WERI-Rb-1 (cell line): ENCODE results near the gene TSG101.

Experiments used
- DNase-seq: peaks from one replicate; pipeline ENCODE4 v3.0.0-alpha.2; 2020
- H3K27ac ChIP-seq: fragments of 250-450 bp; sonication (Bioruptor Pico); 2 replicates; pipeline ENCODE4 v1.5.1; 2020; ENCODE audit warnings: mild to moderate bottlenecking, moderate library complexity
- H3K27me3 ChIP-seq: fragments of 250-450 bp; sonication (Bioruptor Pico); 2 replicates; pipeline ENCODE4 v1.5.1; 2021; ENCODE audit warnings: mild to moderate bottlenecking, low read depth, moderate library complexity; ENCODE audit not compliant: insufficient read depth, severe bottlenecking
- H3K36me3 ChIP-seq: fragments of 250-450 bp; sonication (Bioruptor Pico); 2 replicates; pipeline ENCODE4 v1.5.1; 2020; ENCODE audit warnings: mild to moderate bottlenecking, moderate library complexity
- H3K4me3 ChIP-seq: 2 replicates; pipeline ENCODE4 v1.5.1; 2011; ENCODE audit warnings: low read depth, mild to moderate bottlenecking, control low read depth, low read length
- H3K9me3 ChIP-seq: fragments of 250-450 bp; sonication (Bioruptor Pico); 2 replicates; pipeline ENCODE4 v1.5.1; 2021; ENCODE audit warnings: mild to moderate bottlenecking, moderate library complexity; ENCODE audit not compliant: severe bottlenecking
- CTCF ChIP-seq: IDR thresholded peaks from 2 replicates; pipeline ENCODE4 v1.5.1; 2011; ENCODE audit warnings: low read depth, mild to moderate bottlenecking, control low read depth, inconsistent platforms, low read length

TSG101 gene

GRCh38 chr11:18521122-18521521 is 5.6 kb downstream of the TSG101 start:
- H3K27me3 ChIP-seq: no peaks in the 10 kb centered on the region
- H3K27ac ChIP-seq: no peak overlapping the region
- TF ChIP-seq CTCF: no peak
- peaks cover 16% of the 10 kb centered on the region for H3K36me3 ChIP-seq
- DNase-seq: no peak
- no peak overlapping the region for H3K4me3 ChIP-seq
- H3K9me3 ChIP-seq: no peaks in the 10 kb centered on the region

- Histone ChIP-seq H3K9me3 (no peaks in the 10 kb centered on the region), H3K36me3 (peaks cover 60% of the 10 kb centered on the region), H3K27ac (no peak overlapping the region), H3K27me3 (no peaks in the 10 kb centered on the region), H3K4me3 (no peak overlapping the region)
- no peak for TF ChIP-seq CTCF
- DNase-seq: no peak
Measured at GRCh38 chr11:18502352-18502751, 24.4 kb downstream of the TSG101 start.

GRCh38 chr11:18501629-18502028 is 25.1 kb downstream of the TSG101 start:
- no peak overlapping the region for H3K4me3 ChIP-seq
- no peak for TF ChIP-seq CTCF
- H3K36me3 ChIP-seq: peaks cover 56% of the 10 kb centered on the region
- no peaks in the 10 kb centered on the region for H3K9me3 ChIP-seq
- no peak for DNase-seq
- no peaks in the 10 kb centered on the region for H3K27me3 ChIP-seq
- no peak overlapping the region for H3K27ac ChIP-seq

GRCh38 chr11:18498039-18498438 is 28.7 kb downstream of the TSG101 start:
- Histone ChIP-seq H3K27me3 (no peaks in the 10 kb centered on the region), H3K4me3 (no peak overlapping the region), H3K9me3 (no peaks in the 10 kb centered on the region), H3K36me3 (peaks cover 48% of the 10 kb centered on the region), H3K27ac (no peak overlapping the region)
- no peak for DNase-seq
- no peak for TF ChIP-seq CTCF

GRCh38 chr11:18495703-18496102 is 31.0 kb downstream of the TSG101 start:
- no peak overlapping the region for H3K27ac ChIP-seq
- peaks cover 36% of the 10 kb centered on the region for H3K36me3 ChIP-seq
- no peaks in the 10 kb centered on the region for H3K9me3 ChIP-seq
- no peak for TF ChIP-seq CTCF
- no peak overlapping the region for H3K4me3 ChIP-seq
- no peaks in the 10 kb centered on the region for H3K27me3 ChIP-seq
- no peak for DNase-seq

GRCh38 chr11:18495271-18495670 is 31.5 kb downstream of the TSG101 start:
- Histone ChIP-seq H3K9me3 (no peaks in the 10 kb centered on the region), H3K36me3 (peaks cover 38% of the 10 kb centered on the region), H3K4me3 (no peak overlapping the region), H3K27me3 (no peaks in the 10 kb centered on the region), H3K27ac (no peak overlapping the region)
- DNase-seq: no peak
- no peak for TF ChIP-seq CTCF
